ENCODE results near the gene NQO2.
A peak's percentile ranks its signal among the peaks of the same experiment; 100 is the strongest.
"Not testable (repeated sequence)": the region's sequence is repeated elsewhere in the genome, so short reads cannot be mapped to it uniquely, and the experiment has no call there.

Gene NQO2

GRCh38 chr6:3016473-3017280, 17.0 kb downstream of the NQO2 start:
- no peak for DNase-seq

GRCh38 chr6:3017304-3017703, 17.6 kb downstream of the NQO2 start:
- no peak for DNase-seq

- no peak for DNase-seq
These were observed 19.4 kb downstream of the NQO2 start for GRCh38 chr6:3019065-3019464.

GRCh38 chr6:3019749-3020320, 20.1 kb downstream of the NQO2 start:
- no peak for DNase-seq

- not testable (repeated sequence) for DNase-seq
These were observed 21.4 kb downstream of the NQO2 start for GRCh38 chr6:3020976-3021598.

- no peak for DNase-seq
These were observed 23.3 kb downstream of the NQO2 start for GRCh38 chr6:3022765-3023662.

- DNase-seq = no peak
These were observed 24.2 kb downstream of the NQO2 start for GRCh38 chr6:3023663-3024483.

- no peak for DNase-seq
These were observed 27.3 kb downstream of the NQO2 start for GRCh38 chr6:3026791-3027626.

GRCh38 chr6:3028156-3028555, 28.5 kb downstream of the NQO2 start:
- DNase-seq = not testable (repeated sequence)

- DNase-seq = no peak
These were observed 32.4 kb downstream of the NQO2 start for GRCh38 chr6:3031857-3032640.

GRCh38 chr6:3032986-3033385, 33.3 kb downstream of the NQO2 start:
- DNase-seq = no peak

GRCh38 chr6:3033652-3034051, 34.0 kb downstream of the NQO2 start:
- DNase-seq = no peak

- no peak for DNase-seq
These were observed 35.7 kb downstream of the NQO2 start for GRCh38 chr6:3035397-3035796.

- DNase-seq = peak; percentile 27
These were observed 37.4 kb downstream of the NQO2 start for GRCh38 chr6:3036861-3037637.

- peak; percentile 74 for DNase-seq
These were observed 38.1 kb downstream of the NQO2 start for GRCh38 chr6:3037638-3038365.

- no peak for DNase-seq
These were observed 39.7 kb downstream of the NQO2 start for GRCh38 chr6:3039384-3039783.

- no peak for DNase-seq
These were observed 41.5 kb downstream of the NQO2 start for GRCh38 chr6:3041147-3041546.

- no peak for DNase-seq
These were observed 41.9 kb downstream of the NQO2 start for GRCh38 chr6:3041606-3042005.

GRCh38 chr6:3045369-3045768, 45.7 kb downstream of the NQO2 start:
- no peak for DNase-seq
